HCT116 (cell line): ENCODE data around the gene RYR3. TPM values are rescaled to one million over a fixed set of nuclear protein-coding genes. Genes with fewer than 3 reads are reported as not detected.
A peak's percentile ranks its signal among the peaks of the same experiment; 100 is the strongest.

Experiments used
- ATAC-seq: fragments of 200-7000 bp; cut with Tn5 transposase; 2 replicates; pipeline ENCODE4 v1.9.1; 2020; ENCODE audit warnings: mild to moderate bottlenecking, moderate library complexity
- BruUV-seq: library from RNA; stranded (reverse); fragments of 400-500 nt; replicated peaks from 2 replicates; lab custom pipeline; 2021; lab: Mats Ljungman, UMichigan
- CTCF ChIA-PET: fragments of 300-600 bp; sonication (Branson Sonifier 250); formaldehyde crosslinking; loops from one replicate; lab custom pipeline; 2021; ENCODE audit warnings: antibody characterized with exemption; lab: Charles Lee
- POLR2A ChIA-PET: fragments of 300-600, 350-600 bp; sonication (Branson Sonifier 250); formaldehyde crosslinking; loops from one replicate; lab custom pipeline; 2021; ENCODE audit warnings: antibody characterized with exemption; lab: Charles Lee
- RAD21 ChIA-PET, 2 experiments: fragments of 300-600 bp; sonication (Branson Sonifier 250); formaldehyde crosslinking; loops; one replicate each; lab custom pipeline; 2023; ENCODE audit warnings: low total read pairs in 2 of 2; ENCODE audit not compliant: uncharacterized antibody in 2 of 2, unreplicated experiment in 2 of 2, low non-redundant PET in 1 of 2; lab: Charles Lee
- DNase-seq: peaks from one replicate; pipeline ENCODE4 v3.0.0-alpha.2; 2010; ENCODE audit warnings: low read depth, low spot score
- H2AFZ ChIP-seq: fragments of 200-600 bp; shearing (Covaris generic), sonication (generic); 2 replicates; pipeline ENCODE4 v1.6.1; 2017; ENCODE audit warnings: low read depth, mixed run types, mixed read lengths, antibody characterized with exemption, low read length; ENCODE audit not compliant: poor library complexity, severe bottlenecking
- H3K27ac ChIP-seq: 2 replicates; pipeline ENCODE4 v1.5.1; 2012; ENCODE audit warnings: low read depth, low read length
- H3K27me3 ChIP-seq: fragments of 200-600 bp; sonication (generic); 2 replicates; pipeline ENCODE4 v1.6.1; 2016; ENCODE audit warnings: mixed run types, low read length, mixed read lengths; ENCODE audit not compliant: insufficient read depth
- H3K36me3 ChIP-seq, 2 experiments: fragments of 200-500 bp in 1 of 2; fragments of 200-600 bp in 1 of 2; sonication (Bioruptor generic) in 1 of 2; sonication (generic) in 1 of 2; 2 replicates each; pipeline versions ENCODE4 v1.5.1 to v1.6.1; 2014 to 2016; ENCODE audit warnings: low read length in 2 of 2, inconsistent platforms in 1 of 2, mixed read lengths in 1 of 2, mixed run types in 1 of 2; ENCODE audit not compliant: insufficient read depth in 2 of 2, control insufficient read depth in 1 of 2
- H3K4me1 ChIP-seq, 2 experiments: fragments of 200-600 bp in 1 of 2; sonication (generic) in 1 of 2; 2 replicates each; pipeline versions ENCODE4 v1.5.1 to v1.6.1; 2012 to 2017; ENCODE audit warnings: low read length in 2 of 2, inconsistent platforms in 1 of 2, mild to moderate bottlenecking in 1 of 2, mixed read lengths in 1 of 2, mixed run types in 1 of 2, moderate library complexity in 1 of 2; ENCODE audit not compliant: insufficient read depth in 2 of 2, control insufficient read depth in 1 of 2
- H3K4me2 ChIP-seq: fragments of 200-600 bp; sonication (generic); 2 replicates; pipeline ENCODE4 v1.6.1; 2017; ENCODE audit warnings: mixed run types, low read length, mixed read lengths
- H3K4me3 ChIP-seq, 2 experiments: fragments of 200-600 bp in 1 of 2; sonication (generic) in 1 of 2; replicated peaks in 1 of 2; 2 replicates each; pipeline ENCODE4 v1.5.1; 2011 to 2016; ENCODE audit warnings: low read length in 2 of 2, control low read depth in 1 of 2, low read depth in 1 of 2, mild to moderate bottlenecking in 1 of 2, mixed read lengths in 1 of 2, mixed run types in 1 of 2
- H3K79me2 ChIP-seq: fragments of 200-600 bp; sonication (generic); 2 replicates; pipeline ENCODE4 v1.6.1; 2017; ENCODE audit warnings: mild to moderate bottlenecking, mixed run types, low read length, moderate library complexity, mixed read lengths; ENCODE audit not compliant: insufficient read depth
- H3K9ac ChIP-seq: fragments of 200-600 bp; sonication (generic); 2 replicates; pipeline ENCODE4 v1.6.1; 2016; ENCODE audit warnings: low read length, mixed read lengths
- H3K9me2 ChIP-seq: fragments of 200-600 bp; sonication (generic), shearing (Covaris generic); 2 replicates; pipeline ENCODE4 v1.6.1; 2017; ENCODE audit warnings: mixed run types, mild to moderate bottlenecking, moderate library complexity; ENCODE audit not compliant: insufficient read depth
- H3K9me3 ChIP-seq, 2 experiments: fragments of 200-500 bp in 1 of 2; fragments of 200-600 bp in 1 of 2; sonication (Bioruptor generic) in 1 of 2; sonication (generic) in 1 of 2; 2 replicates each; pipeline ENCODE4 v1.6.1; 2014 to 2017; ENCODE audit warnings: low read length in 2 of 2, mixed read lengths in 2 of 2, inconsistent platforms in 1 of 2, low read depth in 1 of 2, mild to moderate bottlenecking in 1 of 2, mixed run types in 1 of 2, moderate library complexity in 1 of 2; ENCODE audit not compliant: control insufficient read depth in 1 of 2, insufficient read depth in 1 of 2
- H4K20me1 ChIP-seq: fragments of 200-600 bp; sonication (generic), shearing (Covaris generic); 2 replicates; pipeline ENCODE4 v1.6.1; 2017; ENCODE audit warnings: mixed run types, mild to moderate bottlenecking, moderate library complexity; ENCODE audit not compliant: insufficient read depth
- CBX3 ChIP-seq: IDR thresholded peaks from 2 replicates; pipeline ENCODE4 v1.6.1; 2012; ENCODE audit warnings: low read depth
- CEBPB ChIP-seq: IDR thresholded peaks from 2 replicates; pipeline ENCODE4 v1.6.1; 2012; ENCODE audit warnings: low read depth
- CTCF ChIP-seq, 3 experiments: fragments of 200-600 bp in 1 of 3; sonication (generic) in 1 of 3; IDR thresholded peaks in 2 of 3; conservative IDR thresholded peaks in 1 of 3; 2 replicates each; pipeline ENCODE4 v1.5.1; 2012 to 2017; ENCODE audit warnings: low read depth in 2 of 3, low read length in 2 of 3, antibody characterized with exemption in 1 of 3, borderline replicate concordance in 1 of 3, control low read depth in 1 of 3, mild to moderate bottlenecking in 1 of 3, mixed read lengths in 1 of 3, mixed run types in 1 of 3, moderate library complexity in 1 of 3; ENCODE audit not compliant: insufficient read depth in 1 of 3
- ELF1 ChIP-seq: IDR thresholded peaks from 2 replicates; pipeline ENCODE4 v1.6.1; 2012; ENCODE audit warnings: low read depth, borderline replicate concordance
- EZH2 ChIP-seq: fragments of 200-600 bp; sonication (generic); IDR thresholded peaks from 2 replicates; pipeline ENCODE4 v1.6.1; 2017; ENCODE audit warnings: antibody characterized with exemption, mixed run types
- FOSL1 ChIP-seq: IDR thresholded peaks from 2 replicates; pipeline ENCODE4 v1.6.1; 2012; ENCODE audit warnings: low read depth
- JUND ChIP-seq: IDR thresholded peaks from 2 replicates; pipeline ENCODE4 v1.6.1; 2012
- MAX ChIP-seq: IDR thresholded peaks from 2 replicates; pipeline ENCODE4 v1.6.1; 2012
- POLR2AphosphoS5 ChIP-seq: IDR thresholded peaks from 2 replicates; pipeline ENCODE4 v1.6.1; 2011; ENCODE audit warnings: mild to moderate bottlenecking, low read depth, low read length, moderate library complexity
- SP1 ChIP-seq: IDR thresholded peaks from 2 replicates; pipeline ENCODE4 v1.6.1; 2012; ENCODE audit warnings: low read depth
- SRF ChIP-seq: IDR thresholded peaks from 2 replicates; pipeline ENCODE4 v1.6.1; 2012; ENCODE audit warnings: low read depth
- TCF7L2 ChIP-seq: IDR thresholded peaks from 2 replicates; pipeline ENCODE4 v1.7.0; 2011; ENCODE audit warnings: borderline replicate concordance, inconsistent platforms; ENCODE audit not compliant: insufficient read depth, insufficient read length; ENCODE audit errors: extremely low read depth
- YY1 ChIP-seq: IDR thresholded peaks from 2 replicates; pipeline ENCODE4 v1.6.1; 2011; ENCODE audit warnings: low read length, low read depth, moderate library complexity, mild to moderate bottlenecking; ENCODE audit not compliant: insufficient replicate concordance; ENCODE audit errors: extremely low read depth
- ZBTB33 ChIP-seq: IDR thresholded peaks from 2 replicates; pipeline ENCODE4 v1.6.1; 2011; ENCODE audit warnings: mild to moderate bottlenecking, low read length, moderate library complexity; ENCODE audit not compliant: insufficient replicate concordance; ENCODE audit errors: extremely low read depth
- intact Hi-C: fragments of 100-400 bp; cut with micrococcal nuclease; formaldehyde crosslinking; loops from 2 replicates; pipeline ENCODE4 v1.10.0; 2022
- total RNA-seq: library from RNA; stranded (reverse); gene quantifications from one replicate; pipeline ENCODE4 v1.2.1, GENCODE V29; 2021; ENCODE audit not compliant: unreplicated experiment

RYR3 gene
- total RNA-seq, 1 experiment from 2014 or later: not detected

GRCh38 chr15:33278816-33279612 is 31.8 kb upstream of the RYR3 start:
- H3K4me3 ChIP-seq: peak overlapping the region in 1 of 2 experiments; percentile 5; a peak in 1 of 4 replicates
- peak overlapping the region; percentile 42; the same call in 1 of the 2 replicates for H3K27ac ChIP-seq
- H3K9me2 ChIP-seq: no peaks in the 10 kb centered on the region
- intact Hi-C loops: no loop called here
- ChIA-PET CTCF (interaction anchor here (1.0 to 2.5 kb wide), 9 partner anchors 10 to 451 kb away, joined by 3 to 32 read pairs (median 4); no protein-coding TSS in a partner anchor), RAD21 (interaction anchor here in 1 of 2 experiments (1.2 kb wide), 1 partner anchor 422 kb away, joined by 3 read pairs; no protein-coding TSS in a partner anchor), POLR2A (no interaction called here)
- no peaks in the 10 kb centered on the region for H3K79me2 ChIP-seq
- H3K4me2 ChIP-seq: peak overlapping the region; percentile 59
- no peaks in the 10 kb centered on the region for H3K36me3 ChIP-seq
- TF ChIP-seq JUND (peak; percentile 89), TCF7L2 (peak; percentile 55), ELF1 (no peak), CEBPB (peak; percentile 44; the same call in 1 of the 2 replicates), ZBTB33 (no peak), CTCF (IDR thresholded peaks at IDR 0.05 in 2 of 3, conservative IDR thresholded peaks at IDR 0.05 in 1 of 3; ENCODE audit: borderline replicate concordance in 1 of 3, insufficient read depth in 1 of 3, low read depth in 2 of 3, low read length in 2 of 3) (peak in 2 of 3 experiments; percentile 18 to 28; a peak in 2 of 6 replicates), CBX3 (peak; percentile 47; the same call in 1 of the 2 replicates), SRF (peak; percentile 49; the same call in 1 of the 2 replicates), POLR2AphosphoS5 (peak; percentile 17; the same call in 1 of the 2 replicates), EZH2 (no peak), MAX (0 out of 2 replicates have a peak, but pooled peaks have one; percentile 13), FOSL1 (peak; percentile 94), SP1 (peak; percentile 55), YY1 (peak; percentile 50)
- H3K4me1 ChIP-seq: peaks cover 15 to 18% of the 10 kb centered on the region in 2 experiments
- ATAC-seq (peak; percentile 99), DNase-seq (peak; percentile 92)
- H3K9ac ChIP-seq: no peak overlapping the region
- H4K20me1 ChIP-seq: no peaks in the 10 kb centered on the region
- no peaks in the 10 kb centered on the region for H3K27me3 ChIP-seq
- no peaks in the 10 kb centered on the region for H3K9me3 ChIP-seq
- BruUV-seq: no TSS peak
- H2AFZ ChIP-seq: no peak overlapping the region
